Measurements from ENCODE around the gene SLC40A1.
"Not testable (repeated sequence)": the region's sequence is repeated elsewhere in the genome, so short reads cannot be mapped to it uniquely, and the experiment has no call there.

The SLC40A1 gene

GRCh38 chr2:189602233-189602632 is 21.6 kb upstream of the SLC40A1 start:
- CTCF ChIA-PET = interaction anchor here (0.7 kb wide), 1 partner anchor 962 kb away, joined by 3 read pairs; no protein-coding TSS in a partner anchor
- POLR2A ChIA-PET (ENCODE audit: low non-redundant PET) = no interaction called here
- no peak for DNase-seq (ENCODE audit: low spot score)
- no peak for TF ChIP-seq CTCF (conservative IDR thresholded peaks at IDR 0.05; ENCODE audit: low read depth)
- H3K27ac ChIP-seq = no peak overlapping the region

GRCh38 chr2:189601652-189602051 is 21.1 kb upstream of the SLC40A1 start:
- CTCF ChIA-PET = interaction anchor here (0.7 kb wide), 1 partner anchor 962 kb away, joined by 3 read pairs; no protein-coding TSS in a partner anchor
- DNase-seq (ENCODE audit: low spot score); H3K27ac ChIP-seq; POLR2A ChIA-PET (ENCODE audit: low non-redundant PET): not testable (repeated sequence)

- DNase-seq (ENCODE audit: low spot score) = peak; percentile 27
- ChIA-PET CTCF (interaction anchor here (0.6 kb wide), 1 partner anchor 23 kb away, joined by 4 read pairs; no protein-coding TSS in a partner anchor), POLR2A (ENCODE audit: low non-redundant PET) (no interaction called here)
- no peak for TF ChIP-seq CTCF (conservative IDR thresholded peaks at IDR 0.05; ENCODE audit: low read depth)
- H3K27ac ChIP-seq = no peak overlapping the region
Observed at GRCh38 chr2:189601043-189601442, 20.5 kb upstream of the SLC40A1 start.

- ChIA-PET POLR2A (ENCODE audit: low non-redundant PET) (no interaction called here), CTCF (interaction anchor here (0.7 kb wide), 1 partner anchor 185 kb away, joined by 3 read pairs; no protein-coding TSS in a partner anchor)
- DNase-seq (ENCODE audit: low spot score) = no peak
- no peak for TF ChIP-seq CTCF (conservative IDR thresholded peaks at IDR 0.05; ENCODE audit: low read depth)
- no peak overlapping the region for H3K27ac ChIP-seq
Observed at GRCh38 chr2:189599245-189599644, 18.7 kb upstream of the SLC40A1 start.

- no peak overlapping the region for H3K27ac ChIP-seq
- CTCF ChIA-PET = interaction anchor here (0.8 kb wide), 1 partner anchor 13 kb away, joined by 3 read pairs; no protein-coding TSS in a partner anchor
- POLR2A ChIA-PET (ENCODE audit: low non-redundant PET) = no interaction called here
- DNase-seq (ENCODE audit: low spot score) = no peak
- TF ChIP-seq CTCF (conservative IDR thresholded peaks at IDR 0.05; ENCODE audit: low read depth) = no peak
Observed at GRCh38 chr2:189595417-189595816, 14.8 kb upstream of the SLC40A1 start.

GRCh38 chr2:189594305-189594704 is 13.7 kb upstream of the SLC40A1 start:
- DNase-seq (ENCODE audit: low spot score) = no peak
- no peak for TF ChIP-seq CTCF (conservative IDR thresholded peaks at IDR 0.05; ENCODE audit: low read depth)
- ChIA-PET POLR2A (ENCODE audit: low non-redundant PET) (no interaction called here), CTCF (no interaction called here)
- H3K27ac ChIP-seq = no peak overlapping the region

GRCh38 chr2:189593115-189593514 is 12.5 kb upstream of the SLC40A1 start:
- ChIA-PET POLR2A (ENCODE audit: low non-redundant PET) (no interaction called here), CTCF (no interaction called here)
- H3K27ac ChIP-seq = no peak overlapping the region
- TF ChIP-seq CTCF (conservative IDR thresholded peaks at IDR 0.05; ENCODE audit: low read depth) = no peak
- no peak for DNase-seq (ENCODE audit: low spot score)

All from RWPE1 (cell line).